HCT116 (cell line): ENCODE data around the gene ACTN3.
A peak's percentile ranks its signal among the peaks of the same experiment; 100 is the strongest.

Experiments used
- EZH2phosphoT487 ChIP-seq: fragments of 200-600 bp; IDR thresholded peaks from 2 replicates; pipeline ENCODE4 v1.6.1; 2018; ENCODE audit warnings: antibody characterized with exemption, borderline replicate concordance
- FOSL1 ChIP-seq: IDR thresholded peaks from 2 replicates; pipeline ENCODE4 v1.6.1; 2012; ENCODE audit warnings: low read depth
- JUND ChIP-seq: IDR thresholded peaks from 2 replicates; pipeline ENCODE4 v1.6.1; 2012
- POLR2AphosphoS5 ChIP-seq: IDR thresholded peaks from 2 replicates; pipeline ENCODE4 v1.6.1; 2011; ENCODE audit warnings: mild to moderate bottlenecking, low read depth, low read length, moderate library complexity
- ZFX ChIP-seq: fragments of 450-650 bp; IDR thresholded peaks from 2 replicates; pipeline ENCODE4 v1.6.1; 2017
- TF ChIP-seq, protein P1 (sequence below), 3 experiments: fragments of 200-600 bp in 1 of 3; sonication (generic) in 1 of 3; IDR thresholded peaks in 2 of 3; conservative IDR thresholded peaks in 1 of 3; 2 replicates each; pipeline ENCODE4 v1.5.1; 2012 to 2017; ENCODE audit warnings: low read depth in 2 of 3, low read length in 2 of 3, antibody characterized with exemption in 1 of 3, borderline replicate concordance in 1 of 3, control low read depth in 1 of 3, mild to moderate bottlenecking in 1 of 3, mixed read lengths in 1 of 3, mixed run types in 1 of 3, moderate library complexity in 1 of 3; ENCODE audit not compliant: insufficient read depth in 1 of 3
- TF ChIP-seq, protein P2 (sequence below): IDR thresholded peaks from 2 replicates; pipeline ENCODE4 v1.6.1; 2012

DNA sequence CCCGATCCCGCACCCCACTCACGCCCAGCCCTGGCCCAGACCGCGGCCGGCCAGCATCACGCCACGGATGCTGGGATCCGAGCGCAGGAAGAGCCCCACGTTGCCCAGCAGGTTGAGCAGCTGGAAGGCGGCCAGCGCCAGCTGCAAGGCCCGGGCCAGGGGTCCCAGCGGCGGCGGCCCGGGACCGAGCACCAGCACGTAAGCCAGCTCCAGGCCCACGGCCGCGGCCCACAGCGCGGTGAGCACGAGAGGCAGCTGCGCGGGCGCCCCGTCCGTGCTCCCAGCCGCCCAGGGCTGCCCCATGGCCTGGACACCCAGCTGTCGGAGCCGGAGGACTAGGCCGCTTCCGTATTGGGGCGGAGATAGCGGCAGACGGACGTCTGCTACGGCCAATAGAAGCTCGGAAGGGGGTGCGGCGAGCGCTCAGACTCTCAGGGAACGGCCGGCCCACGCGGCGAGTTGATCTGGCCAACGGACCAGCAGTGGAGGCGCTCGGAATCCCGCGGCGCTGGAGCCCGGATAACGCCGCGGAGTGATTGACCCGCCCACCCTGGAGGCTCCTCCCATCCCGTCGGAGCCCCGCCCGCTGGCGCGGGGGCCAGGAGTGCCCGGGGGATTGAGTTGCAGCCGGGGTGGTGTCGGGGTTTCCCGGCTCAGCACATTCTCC is 869 bp upstream of the ACTN3 start, which contains the start of gene ZDHHC24:
- TF ChIP-seq, protein P1, sequence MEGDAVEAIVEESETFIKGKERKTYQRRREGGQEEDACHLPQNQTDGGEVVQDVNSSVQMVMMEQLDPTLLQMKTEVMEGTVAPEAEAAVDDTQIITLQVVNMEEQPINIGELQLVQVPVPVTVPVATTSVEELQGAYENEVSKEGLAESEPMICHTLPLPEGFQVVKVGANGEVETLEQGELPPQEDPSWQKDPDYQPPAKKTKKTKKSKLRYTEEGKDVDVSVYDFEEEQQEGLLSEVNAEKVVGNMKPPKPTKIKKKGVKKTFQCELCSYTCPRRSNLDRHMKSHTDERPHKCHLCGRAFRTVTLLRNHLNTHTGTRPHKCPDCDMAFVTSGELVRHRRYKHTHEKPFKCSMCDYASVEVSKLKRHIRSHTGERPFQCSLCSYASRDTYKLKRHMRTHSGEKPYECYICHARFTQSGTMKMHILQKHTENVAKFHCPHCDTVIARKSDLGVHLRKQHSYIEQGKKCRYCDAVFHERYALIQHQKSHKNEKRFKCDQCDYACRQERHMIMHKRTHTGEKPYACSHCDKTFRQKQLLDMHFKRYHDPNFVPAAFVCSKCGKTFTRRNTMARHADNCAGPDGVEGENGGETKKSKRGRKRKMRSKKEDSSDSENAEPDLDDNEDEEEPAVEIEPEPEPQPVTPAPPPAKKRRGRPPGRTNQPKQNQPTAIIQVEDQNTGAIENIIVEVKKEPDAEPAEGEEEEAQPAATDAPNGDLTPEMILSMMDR (IDR thresholded peaks at IDR 0.05 in 2 of 3, conservative IDR thresholded peaks at IDR 0.05 in 1 of 3; ENCODE audit: borderline replicate concordance in 1 of 3, insufficient read depth in 1 of 3, low read depth in 2 of 3, low read length in 2 of 3) = no peak
- TF ChIP-seq JUND (no peak), FOSL1 (no peak), ZFX (peak; percentile 95), EZH2phosphoT487 (no peak), POLR2AphosphoS5 (peak; percentile 90)
- TF ChIP-seq, protein P2, sequence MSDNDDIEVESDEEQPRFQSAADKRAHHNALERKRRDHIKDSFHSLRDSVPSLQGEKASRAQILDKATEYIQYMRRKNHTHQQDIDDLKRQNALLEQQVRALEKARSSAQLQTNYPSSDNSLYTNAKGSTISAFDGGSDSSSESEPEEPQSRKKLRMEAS = peak; percentile 61
